GM12878 (cell line): Measurements from ENCODE around the gene ABTB1.

Experiments
- CTCF ChIP-seq, 3 experiments: IDR thresholded peaks in 2 of 3; conservative IDR thresholded peaks in 1 of 3; 2 replicates each; pipeline ENCODE4 v1.5.1; 2011; ENCODE audit warnings: low read depth in 3 of 3, low read length in 3 of 3, mild to moderate bottlenecking in 3 of 3, control low read depth in 2 of 3, moderate library complexity in 2 of 3, inconsistent platforms in 1 of 3, mixed read lengths in 1 of 3; ENCODE audit not compliant: control insufficient read depth in 2 of 3, insufficient read depth in 1 of 3; ENCODE audit errors: extremely low read depth in 1 of 3
- RAD51 ChIP-seq: fragments of 450-650 bp; IDR thresholded peaks from 2 replicates; pipeline ENCODE4 v1.6.1; 2016; ENCODE audit warnings: moderate library complexity, mild to moderate bottlenecking, inconsistent platforms

GRCh38 chr3:127706785-127707351 lies 34.1 kb downstream of the ABTB1 start:
- TF ChIP-seq CTCF (IDR thresholded peaks at IDR 0.05 in 2 of 3, conservative IDR thresholded peaks at IDR 0.05 in 1 of 3; ENCODE audit: control insufficient read depth in 2 of 3, extremely low read depth in 1 of 3, insufficient read depth in 1 of 3, low read depth in 3 of 3, low read length in 3 of 3) (no peak), RAD51 (no peak)
